HepG2 (cell line): ENCODE results near the gene ACSF3. TPM values are rescaled to one million over a fixed set of nuclear protein-coding genes. Genes with fewer than 3 reads are reported as not detected.

Experiments
- DBP ChIP-seq: sonication (generic); formaldehyde crosslinking; IDR thresholded peaks from 2 replicates; pipeline ENCODE4 v1.4.0; 2020; ENCODE audit warnings: missing genetic modification reagents; ENCODE audit errors: not compliant biosample characterization
- DMAP1 ChIP-seq: IDR thresholded peaks from 2 replicates; pipeline ENCODE4 v1.6.1; 2016
- KAT2B ChIP-seq: fragments of 150-350 bp; IDR thresholded peaks from 2 replicates; pipeline ENCODE4 v1.6.1; 2014; ENCODE audit warnings: low read depth, low read length, borderline replicate concordance
- LRRFIP1 ChIP-seq: sonication (generic); formaldehyde crosslinking; conservative IDR thresholded peaks from 2 replicates; pipeline ENCODE4 v1.4.0; 2020; ENCODE audit warnings: missing genetic modification reagents
- MLX ChIP-seq: IDR thresholded peaks from 2 replicates; pipeline ENCODE4 v1.6.1; 2016
- PHF5A ChIP-seq: IDR thresholded peaks from one replicate; pipeline ENCODE4 v1.6.1; 2018; ENCODE audit warnings: low read depth, missing genetic modification reagents; ENCODE audit not compliant: unreplicated experiment
- TCF12 ChIP-seq, 2 experiments: fragments of 450-650 bp in 1 of 2; sonication (generic) in 1 of 2; formaldehyde crosslinking in 1 of 2; IDR thresholded peaks; 2 replicates each; pipeline versions ENCODE4 v1.6.1 to v1.8.0; 2017 to 2022; ENCODE audit warnings: antibody characterized with exemption in 1 of 2, mild to moderate bottlenecking in 1 of 2, missing genetic modification reagents in 1 of 2, moderate library complexity in 1 of 2
- TFDP1 ChIP-seq: IDR thresholded peaks from 2 replicates; pipeline ENCODE4 v1.6.1; 2016; ENCODE audit warnings: missing compliant biosample characterization, missing genetic modification reagents, borderline replicate concordance
- TGIF2 ChIP-seq: IDR thresholded peaks from 2 replicates; pipeline ENCODE4 v1.6.1; 2016; ENCODE audit warnings: control low read depth, missing compliant biosample characterization
- THAP7 ChIP-seq: sonication (generic); formaldehyde crosslinking; IDR thresholded peaks from 2 replicates; pipeline ENCODE4 v1.8.1; 2023; ENCODE audit warnings: mild to moderate bottlenecking, missing genetic modification reagents
- TIGD3 ChIP-seq: sonication (generic); formaldehyde crosslinking; IDR thresholded peaks from 2 replicates; pipeline ENCODE4 v1.5.1; 2020; ENCODE audit warnings: mild to moderate bottlenecking, missing genetic modification reagents, borderline replicate concordance
- ZMAT5 ChIP-seq: sonication (generic); formaldehyde crosslinking; IDR thresholded peaks from 2 replicates; pipeline ENCODE4 v1.5.0; 2020; ENCODE audit warnings: mild to moderate bottlenecking, low read depth, missing genetic modification reagents, borderline replicate concordance
- ZMYM3 ChIP-seq: sonication (generic); formaldehyde crosslinking; IDR thresholded peaks from 2 replicates; pipeline ENCODE4 v1.5.1; 2020; ENCODE audit warnings: mild to moderate bottlenecking, missing genetic modification reagents
- ZMYM4 ChIP-seq: sonication (generic); formaldehyde crosslinking; IDR thresholded peaks from 2 replicates; pipeline ENCODE4 v1.8.1; 2023; ENCODE audit warnings: mild to moderate bottlenecking, missing genetic modification reagents
- ZNF232 ChIP-seq: sonication (generic); formaldehyde crosslinking; IDR thresholded peaks from 2 replicates; pipeline ENCODE4 v1.4.0; 2020; ENCODE audit warnings: missing genetic modification reagents, borderline replicate concordance
- ZNF275 ChIP-seq: sonication (generic); formaldehyde crosslinking; IDR thresholded peaks from 2 replicates; pipeline ENCODE4 v1.8.0; 2022; ENCODE audit warnings: missing genetic modification reagents, mild to moderate bottlenecking, inconsistent platforms, borderline replicate concordance
- ZNF326 ChIP-seq: sonication (generic); formaldehyde crosslinking; IDR thresholded peaks from 2 replicates; pipeline ENCODE4 v1.4.0; 2020; ENCODE audit warnings: missing genetic modification reagents, borderline replicate concordance
- ZNF570 ChIP-seq: sonication (generic); formaldehyde crosslinking; IDR thresholded peaks from 2 replicates; pipeline ENCODE4 v1.4.0; 2020; ENCODE audit warnings: mild to moderate bottlenecking, missing genetic modification reagents, borderline replicate concordance
- polyA plus RNA-seq, 8 experiments: library from polyadenylated mRNA; depleted of rRNA in 3 of 8; stranded (reverse) in 7 of 8; unstranded in 1 of 8; fragments of >200 nt; fragmentation: Illumina TruSeq in 4 of 8; extraction: Trizol in 4 of 8; gene quantifications; 2 replicates each; pipeline versions ENCODE4 v1.2.1 to v1.2.3, GENCODE V29; 2011 to 2016; ENCODE audit warnings: low read depth in 4 of 8, missing spikeins in 1 of 8, mixed read lengths in 1 of 8; ENCODE audit not compliant: insufficient read depth in 1 of 8
- total RNA-seq, 5 experiments: library from RNA; depleted of rRNA; stranded (reverse); fragments of >200 nt; fragmentation: Illumina TruSeq; extraction: Trizol; gene quantifications; 2 replicates each; pipeline ENCODE4 v1.2.3, GENCODE V29; 2016; ENCODE audit warnings: low read depth in 1 of 5

ACSF3 gene
- total and polyA plus RNA-seq, 2 of the 13 experiments (the other 11 are each of a cell fraction or from before 2014, with no cell fraction given) = 14.9 to 30.6 TPM

- TF ChIP-seq ZNF570 (CRISPR knock-in tag) = no peak
- TF ChIP-seq ZNF232 (CRISPR knock-in tag) = peak; percentile 86; the same call in 1 of the 2 replicates
- TF ChIP-seq TCF12 (IDR thresholded peaks at IDR 0.05) = no peak
- no peak for TF ChIP-seq TCF12 (CRISPR knock-in tag; IDR thresholded peaks at IDR 0.05)
- TF ChIP-seq ZNF326 (CRISPR knock-in tag) = no peak
- TF ChIP-seq ZNF275 (CRISPR knock-in tag) = no peak
- 0 out of 2 replicates have a peak, but pooled peaks have one; percentile 45 for TF ChIP-seq ZMAT5 (CRISPR knock-in tag)
- TF ChIP-seq DBP = peak; percentile 25
- TF ChIP-seq LRRFIP1 = no peak
- no peak for TF ChIP-seq TIGD3 (CRISPR knock-in tag)
- TF ChIP-seq KAT2B = no peak
- TF ChIP-seq ZMYM4 (CRISPR knock-in tag) = peak; percentile 69; the same call in 1 of the 2 replicates
- peak; percentile 54; the same call in 1 of the 2 replicates for TF ChIP-seq ZMYM3 (CRISPR knock-in tag)
- no peak for TF ChIP-seq TGIF2 (CRISPR knock-in tag)
- peak; percentile 89; the same call in 1 of the 2 replicates for TF ChIP-seq TFDP1 (CRISPR knock-in tag)
- peak; percentile 60; the same call in 1 of the 2 replicates for TF ChIP-seq DMAP1
- peak; percentile 87; the same call in 1 of the 2 replicates for TF ChIP-seq THAP7 (CRISPR knock-in tag)
- peak; percentile 92 for TF ChIP-seq MLX (CRISPR knock-in tag)
- TF ChIP-seq PHF5A (CRISPR knock-in tag) = no peak
Measured at GRCh38 chr16:89159066-89159849, 65.6 kb downstream of the ACSF3 start (continued).
